HT-29 (cell line): ENCODE data around the gene CYP2C19. TPM values are rescaled to one million over a fixed set of nuclear protein-coding genes. Genes with fewer than 3 reads are reported as not detected.
"Not testable (repeated sequence)": the region's sequence is repeated elsewhere in the genome, so short reads cannot be mapped to it uniquely, and the experiment has no call there.

Experiments used
- DNase-seq: peaks from one replicate; pipeline ENCODE4 v3.0.0-alpha.2; 2015; ENCODE audit warnings: low spot score
- total RNA-seq: library from RNA; depleted of rRNA; stranded (reverse); fragments of >200 nt; shearing (Covaris generic); gene quantifications from 2 replicates; pipeline ENCODE4 v1.2.3, GENCODE V29; 2014; rRNA removed

The CYP2C19 gene
- total RNA-seq, 1 experiment from 2014 or later, result not detected

DNA sequence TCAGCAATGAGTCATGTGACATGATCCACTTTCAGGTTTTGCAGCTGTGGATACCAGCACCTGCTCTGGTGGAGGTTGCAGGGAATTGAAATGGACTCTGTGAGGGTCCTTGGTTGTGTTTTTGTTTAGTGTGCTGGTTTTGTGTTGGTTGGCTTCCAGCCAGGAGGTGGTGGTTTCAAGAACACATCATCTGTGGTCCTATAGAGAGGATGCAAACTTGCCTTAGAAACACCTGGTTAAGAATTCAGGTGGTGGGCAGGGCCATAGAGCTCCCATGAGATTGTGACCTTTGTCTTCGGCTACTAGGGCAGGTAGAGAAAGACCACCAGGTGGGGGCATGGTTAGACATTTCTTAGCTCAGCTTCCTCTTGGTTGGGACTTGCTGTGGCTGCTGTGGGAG is 116.7 kb downstream of the CYP2C19 start:
- no peak for DNase-seq

- no peak for DNase-seq
Observed at GRCh38 chr10:94889123-94889522, 126.6 kb downstream of the CYP2C19 start.

- no peak for DNase-seq
Observed at GRCh38 chr10:94890264-94891022, 128.0 kb downstream of the CYP2C19 start.

DNA sequence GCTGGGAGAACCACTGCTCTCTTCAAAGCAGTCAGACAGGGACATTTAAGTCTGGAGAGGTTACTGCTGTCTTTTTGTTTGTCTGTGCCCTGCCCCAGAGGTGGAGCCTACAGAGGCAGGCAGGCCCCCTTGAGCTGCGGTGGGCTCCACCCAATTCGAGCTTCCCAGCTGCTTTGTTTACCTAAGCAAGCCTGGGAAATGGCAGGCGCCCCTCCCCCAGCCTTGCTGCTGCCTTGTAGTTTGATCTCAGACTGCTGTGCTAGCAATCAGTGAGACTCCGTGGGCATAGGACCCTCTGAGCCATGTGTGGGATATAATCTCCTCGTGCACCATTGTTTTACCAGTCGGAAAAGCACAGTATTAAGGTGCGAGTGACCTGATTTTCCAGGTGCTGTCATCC is 135.9 kb downstream of the CYP2C19 start:
- not testable (repeated sequence) for DNase-seq

DNA sequence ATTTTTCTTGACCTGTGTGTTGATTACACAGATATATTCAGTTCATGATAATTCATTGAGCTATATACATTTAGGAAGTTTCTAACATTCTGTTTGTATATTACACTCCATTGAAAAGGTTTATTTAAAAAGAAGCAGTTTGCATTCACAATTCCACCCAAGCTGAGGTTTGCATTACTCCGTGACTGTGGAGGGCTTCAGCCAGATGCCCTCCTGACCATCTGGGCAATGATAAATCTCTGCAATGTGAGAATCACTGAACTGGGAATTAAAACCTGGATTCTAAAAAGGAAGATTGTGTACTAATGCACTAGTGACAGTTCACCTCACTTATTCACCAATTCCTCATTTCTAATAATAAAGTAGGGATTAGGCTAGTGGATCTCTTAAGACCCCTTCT is 139.6 kb downstream of the CYP2C19 start:
- DNase-seq, result no peak

- DNase-seq, result peak; percentile 20
Observed at GRCh38 chr10:94902570-94902969, 140.1 kb downstream of the CYP2C19 start.

Other genes with a start within 250 kb of the CYP2C19 start
- 108 and 111 TPM in 2 replicates for gene HELLS, start 216.9 kb upstream of the CYP2C19 start, total RNA-seq
- 0.10 and 0.29 TPM in 2 replicates for gene CYP2C18, start 79.0 kb upstream of the CYP2C19 start, total RNA-seq
- not detected in 2 replicates for gene CYP2C9, start 176.0 kb downstream of the CYP2C19 start, total RNA-seq